AG20443 (cell line): Measurements from ENCODE around the gene GINS3.

Experiments
- DNase-seq: peaks from one replicate; pipeline ENCODE4 v3.0.0; 2012; ENCODE audit warnings: low spot score, mixed read lengths

The GINS3 gene

GRCh38 chr16:58392215-58393137 is at the start of gene GINS3:
Gene GINS3, plus strand, starts transcription at chr16:58392471. Its CDS starts 131 bp downstream, at chr16:58392602.
- peak; percentile 95 for DNase-seq

GRCh38 chr16:58343562-58343961 is 48.7 kb upstream of the GINS3 start:
- DNase-seq = no peak

GRCh38 chr16:58345574-58346354 is 46.5 kb upstream of the GINS3 start:
- DNase-seq = no peak

GRCh38 chr16:58346831-58347371 is 45.4 kb upstream of the GINS3 start:
- DNase-seq = no peak

GRCh38 chr16:58348986-58349385 is 43.3 kb upstream of the GINS3 start:
- DNase-seq = no peak

- no peak for DNase-seq
Measured at GRCh38 chr16:58352690-58353089, 39.6 kb upstream of the GINS3 start.

- no peak for DNase-seq
Measured at GRCh38 chr16:58360041-58360634, 32.1 kb upstream of the GINS3 start.

GRCh38 chr16:58361726-58362125 is 30.5 kb upstream of the GINS3 start:
- no peak for DNase-seq

- no peak for DNase-seq
Measured at GRCh38 chr16:58363746-58364393, 28.4 kb upstream of the GINS3 start.

- DNase-seq = no peak
Measured at GRCh38 chr16:58365623-58366022, 26.6 kb upstream of the GINS3 start.

- no peak for DNase-seq
Measured at GRCh38 chr16:58366247-58367031, 25.8 kb upstream of the GINS3 start.

- DNase-seq = no peak
Measured at GRCh38 chr16:58367252-58367651, 25.0 kb upstream of the GINS3 start.

GRCh38 chr16:58371841-58372240 is 20.4 kb upstream of the GINS3 start:
- no peak for DNase-seq

- DNase-seq = no peak
Measured at GRCh38 chr16:58375386-58375785, 16.9 kb upstream of the GINS3 start.

GRCh38 chr16:58377932-58378331 is 14.3 kb upstream of the GINS3 start:
- DNase-seq = peak; percentile 13

GRCh38 chr16:58378401-58378800 is 13.9 kb upstream of the GINS3 start:
- no peak for DNase-seq

GRCh38 chr16:58379736-58380135 is 12.5 kb upstream of the GINS3 start:
- DNase-seq = no peak

GRCh38 chr16:58381661-58382060 is 10.6 kb upstream of the GINS3 start:
- no peak for DNase-seq

- no peak for DNase-seq
Measured at GRCh38 chr16:58384437-58385055, 7.7 kb upstream of the GINS3 start.

GRCh38 chr16:58385218-58385773 is 7.0 kb upstream of the GINS3 start:
- DNase-seq = no peak
